GOT3 (cell line): ENCODE data around the gene LIN7B.
"Not testable (repeated sequence)": the region's sequence is repeated elsewhere in the genome, so short reads cannot be mapped to it uniquely, and the experiment has no call there.

Source experiments
- DNase-seq: peaks from one replicate; lab custom pipeline; 2025; ENCODE audit warnings: mixed read lengths; lab: John Stamatoyannopoulos, UW

The LIN7B gene

GRCh38 chr19:49113762-49114629 lies at the start of gene LIN7B:
Gene LIN7B (plus strand): TSS chr19:49114370. CDS start chr19:49114405, 35 bp downstream.
- DNase-seq = peak; percentile 26

GRCh38 chr19:49064768-49065611 lies 49.2 kb upstream of the LIN7B start, which contains the start of gene NTF4:
Gene NTF4 (minus strand): TSS chr19:49064818. CDS start chr19:49061997, 2,821 bp downstream.
- no peak for DNase-seq

- DNase-seq = no peak
Measured at GRCh38 chr19:49065905-49066512, 48.2 kb upstream of the LIN7B start.

GRCh38 chr19:49067554-49067953 lies 46.6 kb upstream of the LIN7B start:
- DNase-seq = no peak

- no peak for DNase-seq
Measured at GRCh38 chr19:49069026-49069425, 45.1 kb upstream of the LIN7B start.

GRCh38 chr19:49070416-49070815 lies 43.8 kb upstream of the LIN7B start:
- DNase-seq = no peak

- no peak for DNase-seq
Measured at GRCh38 chr19:49071860-49072547, 42.2 kb upstream of the LIN7B start.

- no peak for DNase-seq
Measured at GRCh38 chr19:49073514-49074378, 40.4 kb upstream of the LIN7B start.

GRCh38 chr19:49074869-49075268 lies 39.3 kb upstream of the LIN7B start:
- not testable (repeated sequence) for DNase-seq

- DNase-seq = no peak
Measured at GRCh38 chr19:49080392-49080791, 33.8 kb upstream of the LIN7B start.

GRCh38 chr19:49081273-49081672 lies 32.9 kb upstream of the LIN7B start:
- no peak for DNase-seq

- DNase-seq = no peak
Measured at GRCh38 chr19:49084206-49085019, 29.8 kb upstream of the LIN7B start.

GRCh38 chr19:49085020-49085867 lies 28.9 kb upstream of the LIN7B start, which contains the start of gene SNRNP70:
Gene SNRNP70 (plus strand): TSS chr19:49085451. CDS start chr19:49086415, 964 bp downstream.
- DNase-seq = peak; percentile 98

- no peak for DNase-seq
Measured at GRCh38 chr19:49085868-49086232, 28.3 kb upstream of the LIN7B start.

- DNase-seq = no peak
Measured at GRCh38 chr19:49086296-49086695, 27.9 kb upstream of the LIN7B start.

- no peak for DNase-seq
Measured at GRCh38 chr19:49091391-49092038, 22.7 kb upstream of the LIN7B start.

- no peak for DNase-seq
Measured at GRCh38 chr19:49092686-49093085, 21.5 kb upstream of the LIN7B start.
